ENCODE measurements around the gene CRYBA2. TPM values are rescaled to one million over a fixed set of nuclear protein-coding genes. Genes with fewer than 3 reads are reported as not detected.

Gene CRYBA2
- total RNA-seq, 1 experiment from 2014 or later: not detected

DNA sequence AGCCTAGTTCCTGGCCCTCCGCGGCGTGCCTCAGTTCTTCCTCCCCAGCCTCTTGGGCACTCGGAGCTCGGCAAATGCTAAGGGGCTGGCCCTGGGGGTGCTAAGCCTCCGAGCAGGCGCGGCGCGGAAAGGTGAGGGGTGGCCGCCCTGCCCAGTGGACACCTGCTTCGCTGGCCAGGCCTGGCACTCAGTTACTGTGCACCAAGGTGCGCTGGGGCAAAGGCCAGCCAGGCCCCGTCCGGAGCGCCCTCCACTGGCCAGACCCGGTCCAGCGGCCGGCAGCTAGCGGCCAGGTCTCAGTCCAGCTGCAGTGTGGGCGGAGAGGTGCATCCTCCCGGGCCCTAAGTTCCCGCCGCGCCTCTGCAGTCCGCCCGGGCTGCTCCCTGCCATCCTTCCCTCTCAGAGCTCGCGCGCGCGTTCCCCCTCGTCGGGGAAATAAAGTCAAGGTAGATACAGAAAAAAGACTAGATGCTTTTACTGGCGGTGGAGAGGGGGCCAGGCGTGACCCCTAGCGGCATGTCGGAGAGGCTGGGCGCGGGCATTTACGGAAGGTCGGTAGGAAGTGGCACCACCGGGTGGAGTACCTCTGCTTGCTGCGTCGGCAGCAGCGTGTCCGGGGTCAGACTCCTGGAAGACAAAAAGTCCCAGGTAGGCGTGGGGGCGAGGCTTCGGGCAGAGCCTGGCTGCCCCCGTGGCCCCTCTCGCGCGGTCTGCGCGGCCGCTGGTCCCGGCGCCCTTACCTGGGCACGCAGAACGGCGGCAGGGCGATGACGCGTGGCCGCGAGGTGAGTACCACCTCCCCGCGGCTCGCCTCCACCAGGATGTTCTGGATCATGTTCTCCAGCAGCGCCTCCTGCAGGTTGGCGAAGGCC lies 9.4 kb upstream of the CRYBA2 start:
- peak; percentile 66 for DNase-seq (ENCODE audit: low read depth, low spot score)
- in situ Hi-C loops (cut with HindIII; ENCODE audit: low pct_unique_long_range_greater_than_20kb, low sequenced_read_pairs): no loop called here

GRCh38 chr2:219001577-219002394 lies 8.6 kb upstream of the CRYBA2 start:
- no peak for DNase-seq (ENCODE audit: low read depth, low spot score)
- in situ Hi-C loops (cut with HindIII; ENCODE audit: low pct_unique_long_range_greater_than_20kb, low sequenced_read_pairs): no loop called here

- in situ Hi-C loops (cut with HindIII; ENCODE audit: low pct_unique_long_range_greater_than_20kb, low sequenced_read_pairs): no loop called here
- no peak for DNase-seq (ENCODE audit: low read depth, low spot score)
Measured at GRCh38 chr2:219001100-219001576, 7.9 kb upstream of the CRYBA2 start.

GRCh38 chr2:219000569-219000960 lies 7.3 kb upstream of the CRYBA2 start:
- in situ Hi-C loops (cut with HindIII; ENCODE audit: low pct_unique_long_range_greater_than_20kb, low sequenced_read_pairs): no loop called here
- no peak for DNase-seq (ENCODE audit: low read depth, low spot score)

- in situ Hi-C loops (cut with HindIII; ENCODE audit: low pct_unique_long_range_greater_than_20kb, low sequenced_read_pairs): no loop called here
- DNase-seq (ENCODE audit: low read depth, low spot score): no peak
Measured at GRCh38 chr2:218999881-219000568, 6.8 kb upstream of the CRYBA2 start.

DNA sequence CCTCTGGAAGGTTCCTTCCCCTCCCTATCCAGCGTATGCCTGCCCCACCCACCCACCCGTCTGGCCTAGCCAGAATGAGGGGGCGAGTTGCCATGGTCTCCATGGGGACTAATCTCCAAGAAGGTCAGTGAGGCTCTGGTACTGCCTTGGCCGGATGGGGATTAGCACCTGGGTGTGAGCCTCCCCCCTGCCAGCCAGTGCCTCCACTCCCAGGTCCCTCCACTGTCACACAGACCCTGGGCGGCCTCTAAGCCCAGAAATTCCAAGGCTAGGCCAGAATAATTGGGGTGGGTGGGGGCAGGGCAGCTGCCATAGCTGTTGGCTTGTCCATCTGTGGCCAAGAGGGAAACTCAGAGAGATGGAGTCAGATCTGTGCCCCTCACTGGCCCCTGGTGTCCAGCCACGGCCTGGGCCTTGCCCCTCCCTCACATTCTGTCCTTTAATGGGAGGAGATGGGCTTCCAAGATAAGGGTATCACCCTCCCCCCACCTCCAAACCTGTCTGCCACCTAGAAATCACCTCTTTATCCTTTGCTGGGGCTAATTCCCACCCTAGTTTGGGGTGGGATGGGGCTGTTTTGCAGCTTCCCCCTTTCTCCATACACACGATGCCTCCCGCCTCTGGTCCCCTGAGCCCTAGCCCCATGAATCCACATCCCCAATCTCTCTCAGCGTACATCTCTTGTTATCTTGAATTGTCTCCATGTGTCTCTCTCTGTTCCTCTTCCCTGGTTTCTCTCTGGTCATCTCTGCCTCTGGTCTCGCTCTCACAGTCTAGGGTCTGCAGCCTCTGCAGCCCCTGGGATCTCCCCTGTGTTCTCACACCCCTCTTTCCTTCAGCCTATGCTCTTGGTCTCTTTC lies 6.0 kb upstream of the CRYBA2 start:
- no peak for DNase-seq (ENCODE audit: low read depth, low spot score)
- in situ Hi-C loops (cut with HindIII; ENCODE audit: low pct_unique_long_range_greater_than_20kb, low sequenced_read_pairs): no loop called here

DNA sequence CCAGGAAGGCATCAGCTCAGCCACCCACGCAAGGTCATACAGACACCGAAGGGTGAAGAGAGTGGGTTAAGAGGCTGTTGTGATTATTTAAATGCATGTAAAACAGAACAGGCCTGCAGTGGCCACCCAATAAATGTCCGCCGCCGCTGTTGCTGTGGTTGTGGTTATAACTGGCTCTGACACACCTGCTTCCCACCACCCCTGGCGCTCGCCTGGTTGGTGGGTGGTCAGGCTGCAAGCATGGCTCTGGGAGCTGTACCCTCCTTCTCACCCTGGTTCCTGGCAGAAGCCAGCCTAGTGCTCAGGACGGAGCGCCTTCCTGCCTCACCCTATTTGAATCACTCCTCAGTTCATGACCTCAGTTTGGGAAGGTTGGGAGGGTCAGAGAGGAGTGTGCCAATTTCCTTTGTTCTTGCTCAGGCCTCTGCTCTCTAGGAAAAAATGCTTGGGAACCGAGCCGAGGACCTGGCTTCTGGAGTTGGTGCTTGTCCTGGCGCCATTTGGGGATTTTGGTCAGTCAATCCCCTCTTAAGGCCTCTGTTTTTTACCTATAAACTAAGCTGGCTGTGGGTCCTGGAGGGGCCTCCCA lies 5.3 kb upstream of the CRYBA2 start:
- DNase-seq (ENCODE audit: low read depth, low spot score): no peak
- in situ Hi-C loops (cut with HindIII; ENCODE audit: low pct_unique_long_range_greater_than_20kb, low sequenced_read_pairs): no loop called here

- in situ Hi-C loops (cut with HindIII; ENCODE audit: low pct_unique_long_range_greater_than_20kb, low sequenced_read_pairs): no loop called here
Measured at GRCh38 chr2:218997731-218998130, 4.5 kb upstream of the CRYBA2 start.

GRCh38 chr2:218996937-218997336 lies 3.7 kb upstream of the CRYBA2 start:
- no peak for DNase-seq (ENCODE audit: low read depth, low spot score)
- in situ Hi-C loops (cut with HindIII; ENCODE audit: low pct_unique_long_range_greater_than_20kb, low sequenced_read_pairs): no loop called here

More at GRCh38 chr2:218997731-218998130, 4.5 kb upstream of the CRYBA2 start:
- no peak for DNase-seq (ENCODE audit: low read depth, low spot score)

DNA sequence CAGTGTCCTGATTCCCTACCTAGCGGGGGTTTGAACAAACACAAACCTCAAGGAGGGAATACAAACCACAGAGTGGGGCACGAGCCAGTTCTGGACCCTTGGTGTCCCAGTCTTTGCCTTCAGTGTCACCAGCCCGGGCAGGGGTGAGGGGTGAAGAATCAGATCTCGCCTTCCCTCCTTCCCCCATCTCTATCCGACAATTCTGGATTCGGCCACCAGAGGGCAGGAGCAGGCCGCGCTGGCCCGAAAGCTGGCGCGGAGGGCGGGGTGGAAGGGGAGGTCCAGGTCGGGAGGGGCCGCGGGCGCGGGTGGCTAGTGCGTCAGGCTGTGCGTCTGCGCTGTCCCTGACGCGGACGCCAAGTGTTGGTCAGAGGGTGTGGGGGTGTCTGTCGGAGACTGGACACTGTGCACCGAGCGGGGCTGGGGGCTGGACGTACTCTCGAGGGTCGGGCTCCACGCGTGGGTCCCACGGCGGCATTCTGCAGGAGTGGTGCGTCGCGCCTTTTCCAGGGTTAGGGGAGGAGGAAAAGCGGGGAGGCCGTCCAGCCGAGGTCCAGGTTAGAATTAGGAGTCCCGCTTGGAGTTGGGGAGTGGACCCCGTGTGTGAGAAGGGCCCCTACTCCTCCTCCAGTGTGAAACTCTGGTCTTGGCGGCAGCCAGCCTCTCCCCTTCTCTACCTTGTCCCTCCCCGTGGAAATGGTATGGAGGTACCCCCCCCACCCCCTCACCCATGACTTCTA lies 2.9 kb upstream of the CRYBA2 start:
- peak; percentile 87 for DNase-seq (ENCODE audit: low read depth, low spot score)
- in situ Hi-C loops (cut with HindIII; ENCODE audit: low pct_unique_long_range_greater_than_20kb, low sequenced_read_pairs): no loop called here

GRCh38 chr2:218995561-218995960 lies 2.3 kb upstream of the CRYBA2 start:
- no peak for DNase-seq (ENCODE audit: low read depth, low spot score)
- in situ Hi-C loops (cut with HindIII; ENCODE audit: low pct_unique_long_range_greater_than_20kb, low sequenced_read_pairs): no loop called here

DNA sequence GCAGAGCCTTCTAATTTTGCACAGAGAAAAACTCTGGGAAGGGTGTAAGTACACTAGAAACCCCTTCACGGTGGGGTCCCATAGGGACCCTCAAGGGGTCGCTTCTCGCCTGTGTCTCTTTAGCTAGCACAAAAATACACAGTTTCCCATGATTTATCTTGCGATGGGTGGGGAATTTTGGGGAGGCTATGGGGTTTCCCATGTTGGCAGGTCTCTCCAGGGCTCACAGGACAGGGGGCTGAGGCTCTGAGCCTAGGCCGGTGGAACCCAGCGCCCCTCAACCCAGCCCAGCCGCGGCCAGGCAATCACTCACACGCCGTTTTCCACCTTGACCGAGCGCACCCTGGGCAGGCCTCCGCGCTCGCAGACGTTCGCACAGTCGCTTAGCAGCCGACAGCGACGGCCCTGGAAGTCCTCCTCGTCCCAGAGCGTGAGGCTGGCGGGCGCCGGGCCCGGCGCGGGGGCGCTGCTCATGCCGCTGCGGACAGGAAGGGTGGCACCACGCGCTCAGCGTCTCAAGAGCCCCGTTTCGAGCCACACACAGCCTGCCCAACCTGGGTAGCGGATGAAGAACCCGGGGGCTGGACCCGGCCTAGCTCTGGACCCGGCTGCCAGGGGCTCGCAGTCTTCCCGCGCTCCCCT lies 398 bp downstream of the CRYBA2 start:
- DNase-seq (ENCODE audit: low read depth, low spot score): no peak

DNA sequence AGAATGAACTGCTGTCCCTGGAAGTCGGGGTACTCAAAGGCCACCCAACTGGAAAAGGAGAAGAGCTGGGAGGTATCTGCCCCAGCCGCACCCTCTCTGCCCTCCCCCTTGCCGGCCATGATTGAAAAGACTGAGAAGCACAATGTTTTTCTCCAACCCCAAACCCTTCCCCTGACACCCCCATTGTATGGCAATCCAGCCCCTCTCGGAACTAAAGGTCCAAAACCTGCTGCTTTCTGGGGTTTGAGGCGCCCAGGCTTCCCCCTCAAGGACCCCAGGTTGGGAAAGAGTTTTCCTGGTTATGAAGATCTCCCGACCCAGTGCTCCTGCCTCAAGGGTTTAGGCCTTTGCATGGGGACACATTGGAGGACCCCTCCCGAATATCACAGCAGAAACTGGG lies 1.0 kb downstream of the CRYBA2 start:
- in situ Hi-C loops (cut with HindIII; ENCODE audit: low pct_unique_long_range_greater_than_20kb, low sequenced_read_pairs): no loop called here
- no peak for DNase-seq (ENCODE audit: low read depth, low spot score)

More for the DNA sequence above, 398 bp downstream of the CRYBA2 start:
- in situ Hi-C loops (cut with HindIII; ENCODE audit: low pct_unique_long_range_greater_than_20kb, low sequenced_read_pairs): no loop called here

DNA sequence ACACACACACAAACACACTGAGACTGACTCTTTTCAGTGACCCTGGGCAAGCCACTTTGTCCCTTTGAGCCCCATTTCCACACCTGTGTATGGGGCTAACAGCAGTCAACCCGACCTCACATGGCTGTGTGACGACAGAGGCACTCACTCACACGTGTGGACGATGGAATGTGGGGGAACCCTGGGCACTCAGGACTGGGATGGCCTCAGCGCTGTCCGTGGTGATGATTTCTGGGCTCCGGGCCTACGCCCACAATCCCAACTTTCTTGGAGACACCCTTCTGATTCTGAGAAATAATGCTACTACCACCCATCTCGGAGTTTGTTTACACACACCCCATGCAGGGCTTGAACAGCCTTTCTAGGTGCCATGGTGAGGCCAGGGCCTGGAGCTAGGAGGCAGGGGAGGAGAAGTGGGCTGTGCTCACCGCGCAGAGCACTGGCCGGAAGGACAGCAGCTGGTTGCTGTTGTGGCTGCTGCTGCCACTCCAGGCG lies 1.5 kb downstream of the CRYBA2 start:
- no peak for DNase-seq (ENCODE audit: low read depth, low spot score)
- in situ Hi-C loops (cut with HindIII; ENCODE audit: low pct_unique_long_range_greater_than_20kb, low sequenced_read_pairs): no loop called here

- DNase-seq (ENCODE audit: low read depth, low spot score): no peak
- in situ Hi-C loops (cut with HindIII; ENCODE audit: low pct_unique_long_range_greater_than_20kb, low sequenced_read_pairs): no loop called here
Measured at GRCh38 chr2:218990612-218991011, 2.6 kb downstream of the CRYBA2 start.

DNA sequence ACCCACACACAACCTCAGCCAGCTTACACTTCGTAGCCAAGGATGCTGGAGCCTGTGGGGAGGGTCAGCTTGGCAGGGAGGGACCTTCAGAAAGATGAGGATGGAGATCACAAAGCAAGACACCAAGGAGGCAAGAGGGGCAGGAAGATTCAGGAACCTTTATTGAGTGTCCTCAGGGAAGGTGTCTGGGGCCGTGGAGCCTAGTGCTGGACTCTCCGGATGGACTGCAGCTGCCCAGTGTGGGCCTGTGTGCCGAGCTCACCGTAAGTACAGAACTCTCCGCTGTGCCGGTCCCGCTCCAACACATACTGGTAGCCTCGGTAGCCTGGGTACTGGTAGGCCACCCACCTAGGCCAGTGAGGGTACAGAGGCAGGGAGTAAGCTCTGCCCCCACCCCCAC lies 3.2 kb downstream of the CRYBA2 start:
- in situ Hi-C loops (cut with HindIII; ENCODE audit: low pct_unique_long_range_greater_than_20kb, low sequenced_read_pairs): no loop called here
- no peak for DNase-seq (ENCODE audit: low read depth, low spot score)
